ENCODE results near the gene NRXN3.

GRCh38 chr14:78959674-78960264 is 789.6 kb downstream of the NRXN3 start:
- TF ChIP-seq, protein P1, sequence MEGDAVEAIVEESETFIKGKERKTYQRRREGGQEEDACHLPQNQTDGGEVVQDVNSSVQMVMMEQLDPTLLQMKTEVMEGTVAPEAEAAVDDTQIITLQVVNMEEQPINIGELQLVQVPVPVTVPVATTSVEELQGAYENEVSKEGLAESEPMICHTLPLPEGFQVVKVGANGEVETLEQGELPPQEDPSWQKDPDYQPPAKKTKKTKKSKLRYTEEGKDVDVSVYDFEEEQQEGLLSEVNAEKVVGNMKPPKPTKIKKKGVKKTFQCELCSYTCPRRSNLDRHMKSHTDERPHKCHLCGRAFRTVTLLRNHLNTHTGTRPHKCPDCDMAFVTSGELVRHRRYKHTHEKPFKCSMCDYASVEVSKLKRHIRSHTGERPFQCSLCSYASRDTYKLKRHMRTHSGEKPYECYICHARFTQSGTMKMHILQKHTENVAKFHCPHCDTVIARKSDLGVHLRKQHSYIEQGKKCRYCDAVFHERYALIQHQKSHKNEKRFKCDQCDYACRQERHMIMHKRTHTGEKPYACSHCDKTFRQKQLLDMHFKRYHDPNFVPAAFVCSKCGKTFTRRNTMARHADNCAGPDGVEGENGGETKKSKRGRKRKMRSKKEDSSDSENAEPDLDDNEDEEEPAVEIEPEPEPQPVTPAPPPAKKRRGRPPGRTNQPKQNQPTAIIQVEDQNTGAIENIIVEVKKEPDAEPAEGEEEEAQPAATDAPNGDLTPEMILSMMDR (IDR thresholded peaks at IDR 0.05): peak; percentile 95
- TF ChIP-seq, protein P2, sequence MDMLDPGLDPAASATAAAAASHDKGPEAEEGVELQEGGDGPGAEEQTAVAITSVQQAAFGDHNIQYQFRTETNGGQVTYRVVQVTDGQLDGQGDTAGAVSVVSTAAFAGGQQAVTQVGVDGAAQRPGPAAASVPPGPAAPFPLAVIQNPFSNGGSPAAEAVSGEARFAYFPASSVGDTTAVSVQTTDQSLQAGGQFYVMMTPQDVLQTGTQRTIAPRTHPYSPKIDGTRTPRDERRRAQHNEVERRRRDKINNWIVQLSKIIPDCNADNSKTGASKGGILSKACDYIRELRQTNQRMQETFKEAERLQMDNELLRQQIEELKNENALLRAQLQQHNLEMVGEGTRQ (IDR thresholded peaks at IDR 0.05; ENCODE audit: borderline replicate concordance, low read depth, low read length): no peak
- TF ChIP-seq ELF1 (IDR thresholded peaks at IDR 0.05) (no peak), MXI1 (IDR thresholded peaks at IDR 0.05; ENCODE audit: low read depth, low read length) (no peak), TAF1 (IDR thresholded peaks at IDR 0.05; ENCODE audit: borderline replicate concordance, low read depth, low read length) (no peak), RFX5 (IDR thresholded peaks at IDR 0.05; ENCODE audit: low read length) (no peak), RAD21 (IDR thresholded peaks at IDR 0.05; ENCODE audit: low read length) (peak; percentile 80), REST (IDR thresholded peaks at IDR 0.05; ENCODE audit: low read depth, low read length) (no peak), SIN3A (IDR thresholded peaks at IDR 0.05; ENCODE audit: borderline replicate concordance, low read depth, low read length) (no peak), FOSL2 (IDR thresholded peaks at IDR 0.05; ENCODE audit: borderline replicate concordance, low read depth) (no peak), RCOR1 (IDR thresholded peaks at IDR 0.05; ENCODE audit: low read length) (no peak), GABPA (IDR thresholded peaks at IDR 0.05; ENCODE audit: low read depth) (no peak)

All from SK-N-SH (cell line).